MM.1S (cell line): ENCODE measurements around the gene DENND1A.

Source experiments
- CTCF ChIP-seq: fragments of 300-600 bp; sonication (generic); IDR thresholded peaks from 2 replicates; pipeline ENCODE4 v1.5.1; 2016; ENCODE audit warnings: antibody characterized with exemption, low read length, mixed read lengths
- EZH2 ChIP-seq: fragments of 300-600 bp; sonication (generic); optimal IDR thresholded peaks from 2 replicates; pipeline ENCODE3; 2017; ENCODE audit warnings: low read depth, mild to moderate bottlenecking, antibody characterized with exemption, low read length, mixed read lengths
- EZH2phosphoT487 ChIP-seq: fragments of 300-600 bp; sonication (generic); IDR thresholded peaks from 2 replicates; pipeline ENCODE4 v1.6.1; 2018; ENCODE audit warnings: antibody characterized with exemption, low read length

GRCh38 chr9:123795336-123795735 is 134.6 kb downstream of the DENND1A start:
- TF ChIP-seq CTCF (no peak), EZH2 (no peak), EZH2phosphoT487 (no peak)
